Measurements from ENCODE around the gene BRCA1. TPM values are rescaled to one million over a fixed set of nuclear protein-coding genes. Genes with fewer than 3 reads are reported as not detected.

The BRCA1 gene
- total RNA-seq, 4 donors from 2014 or later = 1.2 to 30.7 (median 15.4) TPM

- no peaks in the 10 kb centered on the region for H3K36me3 ChIP-seq
- DNase-seq = no peak
- H3K9me3 ChIP-seq = no peaks in the 10 kb centered on the region
- H3K4me3 ChIP-seq = no peak overlapping the region
- no peak for TF ChIP-seq POLR2A (IDR thresholded peaks at IDR 0.05)
- TF ChIP-seq CTCF (IDR thresholded peaks at IDR 0.05) = no peak
- no peaks in the 10 kb centered on the region for H3K27me3 ChIP-seq
- no peaks in the 10 kb centered on the region for H3K4me1 ChIP-seq
- peak overlapping the region; percentile 54 to 62 for H3K27ac ChIP-seq
- intact Hi-C loops (cut with DNase I; ENCODE audit: low total_unique reads) = no loop called here
Measured at GRCh38 chr17:43014020-43014648, 111.0 kb downstream of the BRCA1 start.

GRCh38 chr17:43013296-43013695 lies 111.9 kb downstream of the BRCA1 start:
- Histone ChIP-seq H3K36me3 (no peaks in the 10 kb centered on the region), H3K9me3 (no peaks in the 10 kb centered on the region), H3K4me3 (no peak overlapping the region), H3K27ac (no peak overlapping the region), H3K4me1 (no peaks in the 10 kb centered on the region), H3K27me3 (no peaks in the 10 kb centered on the region)
- no peak for DNase-seq
- no peak for TF ChIP-seq CTCF (IDR thresholded peaks at IDR 0.05)
- TF ChIP-seq POLR2A (IDR thresholded peaks at IDR 0.05) = no peak
- intact Hi-C loops (cut with DNase I; ENCODE audit: low total_unique reads) = no loop called here

- H3K4me1 ChIP-seq = no peaks in the 10 kb centered on the region
- TF ChIP-seq CTCF (IDR thresholded peaks at IDR 0.05) = no peak
- no peak for TF ChIP-seq POLR2A (IDR thresholded peaks at IDR 0.05)
- H3K27me3 ChIP-seq = no peaks in the 10 kb centered on the region
- H3K27ac ChIP-seq = peak overlapping the region in 1 of 2 donors; percentile 13
- H3K4me3 ChIP-seq = no peak overlapping the region
- DNase-seq = no peak
- no peaks in the 10 kb centered on the region for H3K9me3 ChIP-seq
- H3K36me3 ChIP-seq = no peaks in the 10 kb centered on the region
- intact Hi-C loops (cut with DNase I; ENCODE audit: low total_unique reads) = no loop called here
Measured at GRCh38 chr17:43011728-43012472, 113.3 kb downstream of the BRCA1 start.

DNA sequence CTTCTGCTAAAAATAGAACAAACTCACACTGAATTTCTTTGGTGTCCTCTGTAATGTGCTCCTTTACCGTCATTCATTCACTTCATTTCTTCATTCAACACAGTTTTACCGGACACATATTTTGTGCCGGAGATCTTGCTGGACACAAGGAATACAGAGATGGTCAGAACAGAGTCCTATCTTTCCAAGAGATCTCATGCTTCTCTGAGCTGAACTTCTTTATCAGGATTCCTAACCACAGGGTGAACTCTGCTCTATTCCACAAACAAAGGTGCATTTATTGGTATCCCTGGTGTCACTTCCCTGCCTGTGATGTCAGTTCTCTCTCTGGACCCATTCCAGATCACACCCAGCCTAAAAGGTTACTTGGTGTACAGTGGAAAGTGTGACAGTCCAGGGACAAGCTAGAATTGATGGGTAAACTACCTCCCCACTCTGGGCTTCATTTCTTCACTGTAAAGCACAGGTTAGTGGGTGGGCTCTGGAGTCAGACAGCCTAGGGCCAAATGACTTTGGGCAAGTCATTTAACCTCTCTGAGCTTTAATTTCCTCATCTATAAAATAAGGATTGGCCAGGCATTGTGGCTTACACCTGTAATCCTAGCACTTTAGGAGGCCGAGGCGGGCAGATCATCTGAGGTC lies 114.4 kb downstream of the BRCA1 start:
- no peaks in the 10 kb centered on the region for H3K9me3 ChIP-seq
- intact Hi-C loops (cut with DNase I; ENCODE audit: low total_unique reads) = no loop called here
- H3K4me1 ChIP-seq = no peaks in the 10 kb centered on the region

More for the DNA sequence above, 114.4 kb downstream of the BRCA1 start:
- Histone ChIP-seq H3K27ac (no peak overlapping the region), H3K4me3 (no peak overlapping the region), H3K27me3 (no peaks in the 10 kb centered on the region), H3K36me3 (no peaks in the 10 kb centered on the region)
- TF ChIP-seq CTCF (IDR thresholded peaks at IDR 0.05) (no peak), POLR2A (IDR thresholded peaks at IDR 0.05) (no peak)
- DNase-seq = no peak

Measured in uterus (tissue), 4 donors.